Neural cell (in vitro differentiated cells): Measurements from ENCODE around the gene ZNF804A. TPM values are rescaled to one million over a fixed set of nuclear protein-coding genes. Genes with fewer than 3 reads are reported as not detected.

Experiments used
- H2AFZ ChIP-seq: fragments of 200-600, 300-800 bp; sonication (generic), shearing (Covaris generic); 2 replicates; pipeline ENCODE4 v1.6.0; 2014; ENCODE audit warnings: low read depth, mild to moderate bottlenecking, antibody characterized with exemption, low read length, moderate library complexity
- H3F3A ChIP-seq: fragments of 200-600 bp; shearing (Covaris generic); 2 replicates; pipeline ENCODE4 v1.6.1; 2016; ENCODE audit warnings: mild to moderate bottlenecking, moderate library complexity, mixed read lengths, antibody characterized with exemption, low read length; ENCODE audit not compliant: insufficient read depth, poor library complexity, severe bottlenecking
- H3K27ac ChIP-seq: fragments of 200-600, 300-800 bp; sonication (generic), shearing (Covaris generic); 2 replicates; pipeline ENCODE4 v1.5.1; 2014; ENCODE audit warnings: mild to moderate bottlenecking, low read length, moderate library complexity
- H3K27me3 ChIP-seq: fragments of 300-800, 200-600 bp; sonication (generic), shearing (Covaris generic); 2 replicates; pipeline ENCODE4 v1.6.0; 2014; ENCODE audit warnings: mild to moderate bottlenecking, low read depth, low read length, moderate library complexity; ENCODE audit not compliant: insufficient read depth
- H3K36me3 ChIP-seq: fragments of 300-800, 200-600 bp; sonication (generic), shearing (Covaris generic); 2 replicates; pipeline ENCODE4 v1.5.1; 2014; ENCODE audit warnings: mild to moderate bottlenecking, antibody characterized with exemption, low read length, moderate library complexity; ENCODE audit not compliant: insufficient read depth
- H3K4me2 ChIP-seq: fragments of 300-800, 200-600 bp; sonication (generic), shearing (Covaris generic); 2 replicates; pipeline ENCODE4 v1.6.0; 2014; ENCODE audit warnings: mild to moderate bottlenecking, low read length
- H3K4me3 ChIP-seq: fragments of 300-800, 200-600 bp; sonication (generic), shearing (Covaris generic); 2 replicates; pipeline ENCODE4 v1.5.1; 2014; ENCODE audit warnings: mild to moderate bottlenecking, low read length, moderate library complexity
- H3K79me2 ChIP-seq: fragments of 200-600 bp; shearing (Covaris generic); replicated peaks from 2 replicates; pipeline ENCODE4 v1.6.0; 2014; ENCODE audit warnings: mild to moderate bottlenecking, low read length, moderate library complexity; ENCODE audit not compliant: insufficient read depth
- H3K9ac ChIP-seq: fragments of 300-800, 200-600 bp; sonication (generic), shearing (Covaris generic); 2 replicates; pipeline ENCODE4 v1.6.1; 2016; ENCODE audit warnings: mild to moderate bottlenecking, low read length, mixed read lengths
- H3K9me2 ChIP-seq: fragments of 200-600 bp; shearing (Covaris generic); 2 replicates; pipeline ENCODE4 v1.6.1; 2016; ENCODE audit warnings: mild to moderate bottlenecking, low read length, mixed read lengths; ENCODE audit not compliant: insufficient read depth
- H3K9me3 ChIP-seq: fragments of 200-600, 300-800 bp; sonication (generic), shearing (Covaris generic); 2 replicates; pipeline ENCODE4 v1.6.1; 2016; ENCODE audit warnings: mild to moderate bottlenecking, mixed run types, low read length, moderate library complexity, mixed read lengths
- H4K20me1 ChIP-seq: fragments of 200-600 bp; shearing (Covaris generic); 2 replicates; pipeline ENCODE4 v1.6.1; 2016; ENCODE audit warnings: mild to moderate bottlenecking, mixed run types; ENCODE audit not compliant: insufficient read depth
- CTCF ChIP-seq: fragments of 450-650 bp; IDR thresholded peaks from 2 replicates; pipeline ENCODE4 v1.5.1; 2014; ENCODE audit warnings: antibody characterized with exemption, mild to moderate bottlenecking, moderate library complexity; ENCODE audit not compliant: poor library complexity, severe bottlenecking
- EP300 ChIP-seq: fragments of 450-650 bp; conservative IDR thresholded peaks from 2 replicates; pipeline ENCODE4 v1.6.1; 2014; ENCODE audit warnings: antibody characterized with exemption, mild to moderate bottlenecking, moderate library complexity; ENCODE audit not compliant: poor library complexity, severe bottlenecking
- MXI1 ChIP-seq: fragments of 450-650 bp; conservative IDR thresholded peaks from 2 replicates; pipeline ENCODE4 v1.6.1; 2014; ENCODE audit warnings: antibody characterized with exemption, mild to moderate bottlenecking; ENCODE audit not compliant: poor library complexity, severe bottlenecking
- POLR2AphosphoS5 ChIP-seq: IDR thresholded peaks from 2 replicates; pipeline ENCODE4 v1.6.1; 2012
- REST ChIP-seq: IDR thresholded peaks from 2 replicates; pipeline ENCODE4 v1.6.1; 2012; ENCODE audit warnings: borderline replicate concordance
- SMC3 ChIP-seq: fragments of 450-650 bp; conservative IDR thresholded peaks from 2 replicates; pipeline ENCODE4 v1.6.1; 2014; ENCODE audit warnings: antibody characterized with exemption, mild to moderate bottlenecking, moderate library complexity; ENCODE audit not compliant: poor library complexity
- TAF1 ChIP-seq: IDR thresholded peaks from 2 replicates; pipeline ENCODE4 v1.6.1; 2012; ENCODE audit warnings: low read depth
- polyA plus RNA-seq: library from polyadenylated mRNA; depleted of rRNA; stranded (reverse); fragments of >200 nt; gene quantifications from 2 replicates; pipeline ENCODE4 v1.2.3, GENCODE V29; 2014

ZNF804A gene
- polyA plus RNA-seq, 1 donor from 2014 or later: 2.7 TPM

GRCh38 chr2:184920451-184920965, 322.2 kb downstream of the ZNF804A start:
- Histone ChIP-seq H3K4me2 (no peak overlapping the region), H3K9me2 (no peaks in the 10 kb centered on the region), H3K4me3 (no peak overlapping the region), H4K20me1 (no peaks in the 10 kb centered on the region), H3K36me3 (no peaks in the 10 kb centered on the region), H3F3A (no peaks in the 10 kb centered on the region), H3K9me3 (no peaks in the 10 kb centered on the region), H3K9ac (no peak overlapping the region), H3K27ac (no peak overlapping the region), H3K27me3 (no peaks in the 10 kb centered on the region), H3K79me2 (no peaks in the 10 kb centered on the region), H2AFZ (no peak overlapping the region)
- no peak for TF ChIP-seq REST
- no peak for TF ChIP-seq SMC3

- Histone ChIP-seq H3K27ac (no peak overlapping the region), H3K9me2 (no peaks in the 10 kb centered on the region), H2AFZ (no peak overlapping the region), H3K9me3 (no peaks in the 10 kb centered on the region), H4K20me1 (no peaks in the 10 kb centered on the region), H3K4me3 (no peak overlapping the region), H3K9ac (no peak overlapping the region), H3K4me2 (no peak overlapping the region), H3F3A (no peaks in the 10 kb centered on the region), H3K79me2 (no peaks in the 10 kb centered on the region), H3K27me3 (no peaks in the 10 kb centered on the region), H3K36me3 (no peaks in the 10 kb centered on the region)
- TF ChIP-seq MXI1: no peak
- TF ChIP-seq REST: no peak
Observed at GRCh38 chr2:184921676-184922075, 323.3 kb downstream of the ZNF804A start.

GRCh38 chr2:184923751-184924150, 325.4 kb downstream of the ZNF804A start:
- H3F3A ChIP-seq: no peaks in the 10 kb centered on the region
- H4K20me1 ChIP-seq: no peaks in the 10 kb centered on the region
- no peaks in the 10 kb centered on the region for H3K27me3 ChIP-seq
- no peak overlapping the region for H3K27ac ChIP-seq
- H3K9me2 ChIP-seq: no peaks in the 10 kb centered on the region
- H3K4me2 ChIP-seq: no peak overlapping the region
- H3K9me3 ChIP-seq: no peaks in the 10 kb centered on the region
- no peak overlapping the region for H3K4me3 ChIP-seq
- H2AFZ ChIP-seq: no peak overlapping the region
- TF ChIP-seq POLR2AphosphoS5 (no peak), EP300 (no peak), CTCF (no peak), TAF1 (no peak)
- H3K36me3 ChIP-seq: no peaks in the 10 kb centered on the region
- H3K79me2 ChIP-seq: no peaks in the 10 kb centered on the region
- H3K9ac ChIP-seq: no peak overlapping the region
